Neuronal stem cell (in vitro differentiated cells): ENCODE results near the gene NDEL1.

Experiments
- DNase-seq: peaks from one replicate; pipeline ENCODE4 v3.0.0-alpha.2; 2013; ENCODE audit warnings: low spot score
- H2AFZ ChIP-seq: one replicate; pipeline ENCODE4 v1.6.1; 2013; ENCODE audit warnings: mild to moderate bottlenecking, low read length, inconsistent platforms
- H2AK5ac ChIP-seq: 2 replicates; pipeline ENCODE4 v1.6.1; 2013; ENCODE audit warnings: low read depth, mild to moderate bottlenecking, inconsistent platforms, low read length, moderate library complexity, mixed read lengths
- H2BK120ac ChIP-seq: 2 replicates; pipeline ENCODE4 v1.6.1; 2013; ENCODE audit warnings: low read depth, mild to moderate bottlenecking, inconsistent platforms, low read length, moderate library complexity, mixed read lengths
- H2BK12ac ChIP-seq: one replicate; pipeline ENCODE4 v1.6.1; 2013; ENCODE audit warnings: low read length, inconsistent platforms
- H2BK15ac ChIP-seq: 2 replicates; pipeline ENCODE4 v1.6.1; 2013; ENCODE audit warnings: mild to moderate bottlenecking, low read length, inconsistent platforms, mixed read lengths
- H2BK5ac ChIP-seq: one replicate; pipeline ENCODE4 v1.6.1; 2013; ENCODE audit warnings: inconsistent platforms, mild to moderate bottlenecking, low read length, moderate library complexity
- H3K14ac ChIP-seq: one replicate; pipeline ENCODE4 v1.6.1; 2013; ENCODE audit warnings: low read length, inconsistent platforms
- H3K18ac ChIP-seq: 2 replicates; pipeline ENCODE4 v1.6.1; 2013; ENCODE audit warnings: low read length, inconsistent platforms
- H3K23ac ChIP-seq: 2 replicates; pipeline ENCODE4 v1.6.1; 2013; ENCODE audit warnings: low read depth, mild to moderate bottlenecking, mixed read lengths, low read length, inconsistent platforms; ENCODE audit not compliant: poor library complexity
- H3K27ac ChIP-seq: replicated peaks from 3 replicates; pipeline ENCODE4 v1.5.1; 2013; ENCODE audit warnings: low read length, inconsistent platforms
- H3K27me3 ChIP-seq, 3 experiments: 2 replicates each; pipeline ENCODE4 v1.6.1; 2013; ENCODE audit warnings: low read length in 3 of 3, mild to moderate bottlenecking in 2 of 3, inconsistent platforms in 1 of 3, low read depth in 1 of 3, mixed read lengths in 1 of 3, moderate library complexity in 1 of 3; ENCODE audit not compliant: control insufficient read depth in 3 of 3, insufficient read depth in 3 of 3
- H3K36me3 ChIP-seq, 2 donors: replicated peaks in 1 of 2; 2 replicates each; pipeline ENCODE4 v1.6.1; 2013; ENCODE audit warnings: low read length in 2 of 2; ENCODE audit not compliant: control insufficient read depth in 2 of 2, insufficient read depth in 2 of 2
- H3K4ac ChIP-seq: 2 replicates; pipeline ENCODE4 v1.6.1; 2013; ENCODE audit warnings: inconsistent platforms, mild to moderate bottlenecking, low read length, moderate library complexity
- H3K4me1 ChIP-seq, 2 donors: 1 replicate in 1 of 2; 2 replicates in 1 of 2; pipeline ENCODE4 v1.6.1; 2013; ENCODE audit warnings: low read length in 2 of 2, low read depth in 1 of 2; ENCODE audit not compliant: control insufficient read depth in 2 of 2, insufficient read depth in 1 of 2
- H3K4me2 ChIP-seq: one replicate; pipeline ENCODE4 v1.6.1; 2013; ENCODE audit warnings: mild to moderate bottlenecking, low read length, inconsistent platforms; ENCODE audit not compliant: insufficient read depth, poor library complexity, severe bottlenecking
- H3K4me3 ChIP-seq, 2 donors: 2 replicates each; pipeline ENCODE4 v1.5.1; 2013; ENCODE audit warnings: low read length in 2 of 2, mild to moderate bottlenecking in 2 of 2, inconsistent platforms in 1 of 2, moderate library complexity in 1 of 2
- H3K79me1 ChIP-seq: one replicate; pipeline ENCODE4 v1.6.1; 2013; ENCODE audit warnings: low read depth, mild to moderate bottlenecking, inconsistent platforms, low read length, moderate library complexity
- H3K9ac ChIP-seq: one replicate; pipeline ENCODE4 v1.6.1; 2013; ENCODE audit warnings: mild to moderate bottlenecking, low read depth, low read length, inconsistent platforms; ENCODE audit not compliant: poor library complexity
- H3K9me3 ChIP-seq, 2 donors: replicated peaks in 1 of 2; 2 replicates each; pipeline versions ENCODE3 to v1.6.1; 2013; ENCODE audit warnings: low read length in 2 of 2, mild to moderate bottlenecking in 2 of 2, inconsistent platforms in 1 of 2, low read depth in 1 of 2, mixed read lengths in 1 of 2, moderate library complexity in 1 of 2; ENCODE audit not compliant: control insufficient read depth in 2 of 2, insufficient read depth in 1 of 2
- H4K8ac ChIP-seq: one replicate; pipeline ENCODE4 v1.6.1; 2013; ENCODE audit warnings: low read depth, mild to moderate bottlenecking, inconsistent platforms, low read length, moderate library complexity
- H4K91ac ChIP-seq: one replicate; pipeline ENCODE4 v1.6.1; 2013; ENCODE audit warnings: low read length, low read depth, mild to moderate bottlenecking, inconsistent platforms; ENCODE audit not compliant: poor library complexity
- WGBS, 2 donors: extraction: QIAGEN DNeasy Blood & Tissue Kit; methylation state at CpG; one replicate each; pipeline ENCODE4 v1.1.7; 2013; ENCODE audit warnings: missing lambda C conversion rate in 2 of 2, mixed read lengths in 1 of 2; ENCODE audit not compliant: insufficient read length in 2 of 2, insufficient replicate concordance in 1 of 2; ENCODE audit errors: extremely low coverage in 2 of 2; 5-methylcytosine and 5-hydroxymethylcytosine counted together

The NDEL1 gene

DNA sequence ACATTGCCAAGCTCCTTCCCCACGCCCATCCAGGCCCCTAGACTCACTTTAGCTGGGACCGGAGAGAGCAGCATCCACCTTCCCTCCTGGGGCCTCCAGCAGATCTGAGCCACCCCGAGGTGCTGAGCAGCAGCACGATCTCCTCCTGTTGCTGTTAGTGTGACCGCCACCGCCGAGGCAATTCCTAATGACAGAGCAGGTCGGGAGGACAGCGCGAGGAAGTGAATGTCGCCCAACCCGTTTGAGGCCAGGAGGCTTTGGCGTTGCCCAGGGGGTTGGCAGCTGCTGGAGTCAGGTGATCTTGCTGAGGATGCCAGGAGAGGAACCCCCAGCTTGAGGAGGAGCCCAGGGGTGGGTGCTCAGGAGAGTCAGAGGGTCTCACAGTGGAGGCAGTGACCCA lies 38.0 kb upstream of the NDEL1 start, which contains the start of gene RNF222:
RNF222 (minus strand) TSS at position 192 of the 400 bp plus-strand sequence. CDS start 4,366 bp downstream, outside the sequence.
- Histone ChIP-seq H4K8ac (no peak within 1 kb of the TSS), H4K91ac (no peak within 1 kb of the TSS), H2BK15ac (no peak within 1 kb of the TSS), H3K23ac (peak within 1 kb of the TSS; percentile 59), H3K4me1 (no peaks in the 10 kb centered on the region), H3K14ac (no peak within 1 kb of the TSS), H3K4ac (no peak within 1 kb of the TSS), H3K36me3 (no peaks in the 10 kb centered on the region), H3K79me1 (no peaks in the 10 kb centered on the region), H2BK120ac (no peak within 1 kb of the TSS), H2AK5ac (no peak within 1 kb of the TSS), H2AFZ (no peak within 1 kb of the TSS), H3K27ac (no peak within 1 kb of the TSS), H3K18ac (peak within 1 kb of the TSS; percentile 54), H3K4me2 (no peak within 1 kb of the TSS), H3K9ac (no peak within 1 kb of the TSS), H3K4me3 (no peak within 1 kb of the TSS), H3K9me3 (no peaks in the 10 kb centered on the region), H2BK5ac (no peak within 1 kb of the TSS), H3K27me3 (peaks cover 0 to 26% (median 0%) of the 10 kb centered on the region in 3 experiments), H2BK12ac (no peak within 1 kb of the TSS)
- no CpG with 5 or more reads among the region's 13 CpGs for WGBS, 2 donors
- no peak for DNase-seq

DNA sequence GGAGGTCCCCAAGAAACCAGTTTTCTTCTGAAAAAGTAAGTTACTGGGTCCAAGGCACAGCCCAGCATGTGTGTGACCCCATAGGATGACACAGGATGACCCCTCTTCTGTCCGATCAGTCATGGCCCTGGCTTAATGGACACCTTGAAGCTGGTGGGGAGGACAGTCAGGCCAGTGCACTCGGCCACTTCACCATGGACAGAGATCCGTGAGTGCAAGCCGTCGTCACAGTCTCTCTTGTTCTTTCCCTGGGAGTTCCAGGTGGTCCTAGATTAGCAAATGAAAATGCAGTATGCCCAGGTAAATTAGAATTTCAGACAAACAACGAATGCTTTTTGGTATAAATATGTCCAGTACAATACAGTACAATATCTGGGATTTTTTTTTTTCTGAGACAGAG lies 36.7 kb upstream of the NDEL1 start:
- no peak overlapping the region for H4K91ac ChIP-seq
- H3K79me1 ChIP-seq: no peaks in the 10 kb centered on the region
- no peak overlapping the region for H3K4me2 ChIP-seq
- H2BK5ac ChIP-seq: no peak overlapping the region
- no peaks in the 10 kb centered on the region for H3K36me3 ChIP-seq
- H2AFZ ChIP-seq: no peak overlapping the region
- H3K14ac ChIP-seq: no peak overlapping the region
- no peak overlapping the region for H3K18ac ChIP-seq
- WGBS, 2 donors: no CpG with 5 or more reads among the region's 6 CpGs
- no peak for DNase-seq
- no peak overlapping the region for H3K4ac ChIP-seq
- H3K9ac ChIP-seq: no peak overlapping the region
- no peak overlapping the region for H2BK120ac ChIP-seq
- H3K23ac ChIP-seq: no peak overlapping the region
- no peak overlapping the region for H3K4me3 ChIP-seq
- H3K4me1 ChIP-seq: no peaks in the 10 kb centered on the region
- no peak overlapping the region for H2AK5ac ChIP-seq
- H2BK12ac ChIP-seq: no peak overlapping the region
- no peak overlapping the region for H3K27ac ChIP-seq
- H3K27me3 ChIP-seq: peaks cover 0 to 26% (median 0%) of the 10 kb centered on the region in 3 experiments
- no peak overlapping the region for H2BK15ac ChIP-seq
- no peaks in the 10 kb centered on the region for H3K9me3 ChIP-seq
- H4K8ac ChIP-seq: no peak overlapping the region

- no peak overlapping the region for H3K4me3 ChIP-seq
- no peak overlapping the region for H2BK12ac ChIP-seq
- H2BK5ac ChIP-seq: no peak overlapping the region
- H3K79me1 ChIP-seq: no peaks in the 10 kb centered on the region
- no peak overlapping the region for H3K14ac ChIP-seq
- no peak overlapping the region for H4K8ac ChIP-seq
- peaks cover 0 to 23% (median 0%) of the 10 kb centered on the region in 3 experiments for H3K27me3 ChIP-seq
- no peaks in the 10 kb centered on the region for H3K36me3 ChIP-seq
- no peak overlapping the region for H2AK5ac ChIP-seq
- no peak overlapping the region for H2BK15ac ChIP-seq
- H2AFZ ChIP-seq: no peak overlapping the region
- peaks cover 2 to 4% of the 10 kb centered on the region in 2 donors for H3K4me1 ChIP-seq
- no peaks in the 10 kb centered on the region for H3K9me3 ChIP-seq
- no peak overlapping the region for H3K9ac ChIP-seq
- 100% methylated on average over 2 of the region's 2 CpGs for WGBS, 2 donors
- H2BK120ac ChIP-seq: no peak overlapping the region
- H3K18ac ChIP-seq: no peak overlapping the region
- H4K91ac ChIP-seq: no peak overlapping the region
- no peak overlapping the region for H3K4me2 ChIP-seq
- no peak overlapping the region for H3K27ac ChIP-seq
- no peak for DNase-seq
- H3K23ac ChIP-seq: no peak overlapping the region
- H3K4ac ChIP-seq: no peak overlapping the region
Measured at GRCh38 chr17:8401107-8401506, 34.6 kb upstream of the NDEL1 start.

- Histone ChIP-seq H2BK15ac (no peak overlapping the region), H3K4ac (no peak overlapping the region), H3K27ac (no peak overlapping the region), H2AFZ (no peak overlapping the region), H3K79me1 (no peaks in the 10 kb centered on the region), H3K27me3 (peaks cover 0 to 10% (median 0%) of the 10 kb centered on the region in 3 experiments), H3K9me3 (no peaks in the 10 kb centered on the region), H3K23ac (no peak overlapping the region), H3K4me2 (no peak overlapping the region), H2BK12ac (no peak overlapping the region), H3K18ac (no peak overlapping the region), H3K4me1 (peaks cover 2 to 4% of the 10 kb centered on the region in 2 donors), H2BK120ac (no peak overlapping the region), H3K36me3 (no peaks in the 10 kb centered on the region), H3K9ac (no peak overlapping the region), H2BK5ac (no peak overlapping the region), H4K8ac (no peak overlapping the region), H3K14ac (no peak overlapping the region), H2AK5ac (no peak overlapping the region), H3K4me3 (no peak overlapping the region), H4K91ac (no peak overlapping the region)
- no peak for DNase-seq
- no CpG with 5 or more reads among the region's 11 CpGs for WGBS, 2 donors
Measured at GRCh38 chr17:8402921-8403536, 32.7 kb upstream of the NDEL1 start.
